Liver (tissue), 9 donors: ENCODE measurements around the gene SETD3. TPM values are rescaled to one million over a fixed set of nuclear protein-coding genes. Genes with fewer than 3 reads are reported as not detected.

Experiments
- DNase-seq: peaks from one replicate; pipeline ENCODE4 v3.0.0-alpha.2; 2017; ENCODE audit warnings: low spot score
- H3K27ac ChIP-seq, 2 donors: one replicate each; pipeline ENCODE4 v1.7.0; 2013; ENCODE audit warnings: inconsistent platforms in 2 of 2, low read length in 2 of 2, control low read depth in 1 of 2, low read depth in 1 of 2, mild to moderate bottlenecking in 1 of 2
- H3K27me3 ChIP-seq, 4 donors: one replicate each; pipeline versions ENCODE4 v1.6.1 to v1.7.0; 2013; ENCODE audit warnings: low read length in 3 of 4, inconsistent platforms in 1 of 4, mild to moderate bottlenecking in 1 of 4, moderate library complexity in 1 of 4; ENCODE audit not compliant: control insufficient read depth in 4 of 4, insufficient read depth in 4 of 4
- H3K36me3 ChIP-seq, 4 donors: one replicate each; pipeline versions ENCODE4 v1.6.1 to v1.7.0; 2013; ENCODE audit warnings: low read length in 3 of 4, mild to moderate bottlenecking in 3 of 4, low read depth in 1 of 4, moderate library complexity in 1 of 4; ENCODE audit not compliant: control insufficient read depth in 4 of 4, insufficient read depth in 3 of 4
- H3K4me1 ChIP-seq, 4 donors: one replicate each; pipeline versions ENCODE4 v1.6.1 to v1.7.0; 2013; ENCODE audit warnings: low read length in 3 of 4, mild to moderate bottlenecking in 3 of 4, moderate library complexity in 1 of 4; ENCODE audit not compliant: control insufficient read depth in 4 of 4, insufficient read depth in 4 of 4
- H3K4me3 ChIP-seq, 3 donors: one replicate each; pipeline versions ENCODE4 v1.6.1 to v1.7.0; 2013; ENCODE audit warnings: low read length in 3 of 3, control low read depth in 1 of 3, low read depth in 1 of 3, mild to moderate bottlenecking in 1 of 3
- H3K9ac ChIP-seq, 2 donors: one replicate each; pipeline ENCODE4 v1.7.0; 2013; ENCODE audit warnings: low read length in 2 of 2, mild to moderate bottlenecking in 2 of 2, moderate library complexity in 2 of 2, control low read depth in 1 of 2, low read depth in 1 of 2
- H3K9me3 ChIP-seq, 4 donors: one replicate each; pipeline versions ENCODE4 v1.6.1 to v1.7.0; 2013; ENCODE audit warnings: low read length in 3 of 4; ENCODE audit not compliant: control insufficient read depth in 4 of 4
- CTCF ChIP-seq: fragments of 150-350 bp; IDR thresholded peaks from 2 replicates; pipeline ENCODE4 v1.5.1; 2017; ENCODE audit warnings: improper control_type of control experiment, low read depth, low read length; ENCODE audit not compliant: missing input control
- EGR1 ChIP-seq, 2 donors: IDR thresholded peaks; 2 replicates each; pipeline ENCODE4 v1.6.1; 2016 to 2018; ENCODE audit warnings: antibody characterized with exemption in 2 of 2, low read depth in 2 of 2
- FOXA1 ChIP-seq: IDR thresholded peaks from 2 replicates; pipeline ENCODE4 v1.6.1; 2016; ENCODE audit warnings: antibody characterized with exemption
- FOXA2 ChIP-seq: IDR thresholded peaks from 2 replicates; pipeline ENCODE4 v1.6.1; 2016; ENCODE audit warnings: antibody characterized with exemption
- GABPA ChIP-seq, 2 donors: IDR thresholded peaks in 1 of 2; conservative IDR thresholded peaks in 1 of 2; 2 replicates each; pipeline ENCODE4 v1.6.1; 2016; ENCODE audit warnings: antibody characterized with exemption in 2 of 2, mild to moderate bottlenecking in 1 of 2, moderate library complexity in 1 of 2
- HNF4A ChIP-seq, 2 donors: conservative IDR thresholded peaks; 2 replicates each; pipeline ENCODE4 v1.6.1; 2016; ENCODE audit warnings: antibody characterized with exemption in 2 of 2, mild to moderate bottlenecking in 2 of 2
- HNF4G ChIP-seq: IDR thresholded peaks from 2 replicates; pipeline ENCODE4 v1.6.1; 2016; ENCODE audit warnings: antibody characterized with exemption
- JUND ChIP-seq, 2 donors: IDR thresholded peaks; 2 replicates each; pipeline ENCODE4 v1.6.1; 2016; ENCODE audit warnings: antibody characterized with exemption in 2 of 2
- MAX ChIP-seq: IDR thresholded peaks from 2 replicates; pipeline ENCODE4 v1.6.1; 2016; ENCODE audit warnings: antibody characterized with exemption
- NR2F2 ChIP-seq: IDR thresholded peaks from 2 replicates; pipeline ENCODE4 v1.6.1; 2016; ENCODE audit warnings: antibody characterized with exemption
- RAD21 ChIP-seq, 2 donors: IDR thresholded peaks; 2 replicates each; pipeline ENCODE4 v1.6.1; 2016; ENCODE audit warnings: antibody characterized with exemption in 2 of 2, mild to moderate bottlenecking in 2 of 2
- REST ChIP-seq: IDR thresholded peaks from 2 replicates; pipeline ENCODE4 v1.6.1; 2016; ENCODE audit warnings: antibody characterized with exemption, mild to moderate bottlenecking
- RXRA ChIP-seq, 2 donors: IDR thresholded peaks; 2 replicates each; pipeline ENCODE4 v1.6.1; 2017 to 2018; ENCODE audit warnings: antibody characterized with exemption in 2 of 2, mild to moderate bottlenecking in 1 of 2
- SP1 ChIP-seq: IDR thresholded peaks from 2 replicates; pipeline ENCODE4 v1.6.1; 2018; ENCODE audit warnings: antibody characterized with exemption, mild to moderate bottlenecking
- TAF1 ChIP-seq: conservative IDR thresholded peaks from 2 replicates; pipeline ENCODE4 v1.6.1; 2016; ENCODE audit warnings: antibody characterized with exemption, mild to moderate bottlenecking
- YY1 ChIP-seq: IDR thresholded peaks from 2 replicates; pipeline ENCODE4 v1.6.1; 2016; ENCODE audit warnings: antibody characterized with exemption, mild to moderate bottlenecking
- ZBTB33 ChIP-seq: IDR thresholded peaks from 2 replicates; pipeline ENCODE4 v1.6.1; 2016; ENCODE audit warnings: antibody characterized with exemption
- WGBS: extraction: QIAGEN DNeasy Blood & Tissue Kit; methylation state at CpG from one replicate; pipeline ENCODE4 v1.1.7; 2013; 5-methylcytosine and 5-hydroxymethylcytosine counted together
- polyA plus RNA-seq, 2 donors: library from polyadenylated mRNA; stranded (reverse) in 1 of 2; unstranded in 1 of 2; fragments of 200-250 nt in 1 of 2; fragments of >200 nt in 1 of 2; fragmentation: Nextera tagmentation in 1 of 2; extraction: Ambion mirVana in 1 of 2; gene quantifications; one replicate each; pipeline versions ENCODE4 v1.2.1 to v1.2.3, GENCODE V29; 2013 to 2015
- total RNA-seq, 2 donors: library from RNA; depleted of rRNA; stranded (reverse); fragments of >200 nt; gene quantifications; one replicate each; pipeline ENCODE4 v1.2.3, GENCODE V29; 2014
- donor health status: healthy.
- donor health status: healthy.
- donor health status: healthy.
- donor health status: healthy.
- donor health status: healthy.

SETD3 gene
- total and polyA plus RNA-seq, 4 donors, result 18.7 to 39.7 (median 19.4) TPM

- no peak for DNase-seq
- TF ChIP-seq MAX (no peak), SP1 (no peak), JUND (IDR thresholded peaks at IDR 0.05) (no peak), ZBTB33 (no peak), EGR1 (IDR thresholded peaks at IDR 0.05; ENCODE audit: low read depth in 2 of 2) (no peak), YY1 (no peak), REST (no peak), RAD21 (IDR thresholded peaks at IDR 0.05) (no peak), HNF4A (conservative IDR thresholded peaks at IDR 0.05) (no peak), FOXA2 (no peak), HNF4G (no peak), NR2F2 (no peak), CTCF (no peak), TAF1 (no peak), GABPA (IDR thresholded peaks at IDR 0.05 in 1 of 2, conservative IDR thresholded peaks at IDR 0.05 in 1 of 2) (no peak), RXRA (IDR thresholded peaks at IDR 0.05) (no peak), FOXA1 (no peak)
- Histone ChIP-seq H3K27me3 (no peaks in the 10 kb centered on the region), H3K9me3 (no peaks in the 10 kb centered on the region), H3K4me1 (peaks cover 0 to 19% (median 10%) of the 10 kb centered on the region in 4 donors), H3K36me3 (peaks cover 9 to 58% (median 18%) of the 10 kb centered on the region in 4 donors), H3K4me3 (no peak overlapping the region), H3K27ac (no peak overlapping the region), H3K9ac (no peak overlapping the region)
- 83% methylated on average over 10 of the region's 10 CpGs for WGBS
Observed at GRCh38 chr14:99512110-99512449, 31.4 kb upstream of the SETD3 start.
